GM18951 (cell line): ENCODE results near the gene TLK1.
"Not testable (repeated sequence)": the region's sequence is repeated elsewhere in the genome, so short reads cannot be mapped to it uniquely, and the experiment has no call there.

Experiments
- POLR2A ChIP-seq: IDR thresholded peaks from 4 replicates; pipeline ENCODE4 v1.6.1; 2011; ENCODE audit warnings: mild to moderate bottlenecking; ENCODE audit not compliant: insufficient read length, insufficient read depth; ENCODE audit errors: extremely low read depth
- in situ Hi-C: fragments of 300-500 bp; cut with MboI; formaldehyde crosslinking; loops from one replicate; pipeline ENCODE4 v1.12.0; 2022; ENCODE audit warnings: low sequenced_read_pairs, mixed read lengths, inconsistent platforms; ENCODE audit not compliant: unreplicated experiment

The TLK1 gene

DNA sequence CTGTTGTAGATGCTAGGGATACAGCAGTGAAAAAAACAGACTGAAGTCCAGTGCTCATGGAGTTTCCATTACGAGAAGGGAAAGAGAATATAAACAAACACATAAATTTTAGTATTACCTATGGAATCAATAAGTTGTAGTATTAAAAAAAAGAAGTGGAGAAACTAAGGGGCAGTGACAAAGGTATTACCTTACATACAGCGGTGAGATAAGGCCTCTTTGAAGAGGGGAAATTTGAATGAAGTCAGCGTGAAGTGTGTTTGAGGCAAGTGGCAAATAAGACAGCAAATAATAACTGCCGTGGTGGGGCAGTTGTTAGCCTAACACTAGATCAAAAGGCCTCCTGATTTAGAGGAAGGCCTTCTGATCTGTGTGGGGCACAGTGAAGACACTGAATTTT lies 57.9 kb downstream of the TLK1 start:
- no peak for TF ChIP-seq POLR2A
- in situ Hi-C loops, result no loop called here

DNA sequence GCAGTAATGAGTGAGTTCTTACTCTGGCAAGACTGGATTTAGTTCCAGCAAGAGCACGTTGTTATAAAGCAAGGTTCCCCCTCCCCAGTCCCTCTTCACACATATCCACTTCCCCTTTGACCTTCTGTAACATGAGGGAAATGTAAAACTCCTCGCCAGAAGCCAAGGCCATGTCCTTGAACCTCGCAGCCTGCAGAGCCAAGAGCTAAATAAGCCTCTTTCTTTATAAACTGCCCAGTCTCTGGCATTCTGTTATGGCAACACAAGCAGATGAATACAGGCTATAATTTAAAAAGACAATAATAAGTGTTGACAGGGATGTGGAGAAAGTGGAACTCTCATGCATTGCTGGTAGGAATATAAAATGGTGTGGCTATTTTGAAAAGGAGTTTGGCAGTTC lies 60.3 kb downstream of the TLK1 start:
- in situ Hi-C loops, result no loop called here
- TF ChIP-seq POLR2A, result no peak

DNA sequence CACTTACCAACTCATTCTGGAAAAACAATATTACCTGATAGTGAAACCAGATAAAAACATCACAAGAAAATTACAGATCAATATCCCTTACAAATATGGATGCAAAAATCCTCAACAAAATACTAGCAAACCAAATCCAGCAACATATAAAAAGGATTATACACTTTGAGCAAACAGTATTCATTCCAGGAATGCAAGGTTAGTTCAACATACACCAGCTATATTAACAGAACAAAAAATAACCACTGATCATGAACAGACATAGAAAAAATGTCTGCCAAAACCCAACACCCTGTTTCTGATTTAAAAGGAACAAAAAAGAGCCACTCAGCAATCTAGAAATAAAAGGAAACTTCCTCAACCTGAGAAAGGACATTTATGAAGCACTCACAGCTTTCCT lies 62.1 kb downstream of the TLK1 start:
- in situ Hi-C loops, result no loop called here
- TF ChIP-seq POLR2A, result no peak

DNA sequence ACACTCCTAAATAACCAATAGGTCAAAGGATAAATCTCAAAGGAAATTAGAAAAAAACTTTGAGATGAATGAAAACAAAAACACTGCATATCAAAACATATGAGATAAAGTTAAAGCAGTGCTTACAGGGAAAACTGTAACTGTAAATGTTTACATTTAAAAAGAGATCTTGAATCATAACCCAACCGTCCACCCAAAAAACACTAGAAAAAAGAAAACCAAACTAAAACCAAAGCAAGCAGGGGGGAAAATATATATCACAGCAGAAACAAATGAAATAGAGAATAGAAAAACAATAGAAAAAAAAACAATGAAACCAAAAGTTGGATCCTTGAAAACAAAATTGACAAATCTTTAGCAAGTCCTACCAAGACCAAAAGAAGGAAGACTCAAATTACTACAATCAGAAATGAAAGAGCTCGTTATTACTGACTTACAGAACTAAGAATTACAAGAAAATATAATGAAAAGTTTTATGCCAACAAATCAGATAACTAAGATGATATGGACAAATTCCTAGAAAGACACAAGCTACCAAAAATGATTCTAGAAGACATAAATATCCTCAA lies 65.6 kb downstream of the TLK1 start:
- in situ Hi-C loops, result no loop called here
- TF ChIP-seq POLR2A, result no peak

DNA sequence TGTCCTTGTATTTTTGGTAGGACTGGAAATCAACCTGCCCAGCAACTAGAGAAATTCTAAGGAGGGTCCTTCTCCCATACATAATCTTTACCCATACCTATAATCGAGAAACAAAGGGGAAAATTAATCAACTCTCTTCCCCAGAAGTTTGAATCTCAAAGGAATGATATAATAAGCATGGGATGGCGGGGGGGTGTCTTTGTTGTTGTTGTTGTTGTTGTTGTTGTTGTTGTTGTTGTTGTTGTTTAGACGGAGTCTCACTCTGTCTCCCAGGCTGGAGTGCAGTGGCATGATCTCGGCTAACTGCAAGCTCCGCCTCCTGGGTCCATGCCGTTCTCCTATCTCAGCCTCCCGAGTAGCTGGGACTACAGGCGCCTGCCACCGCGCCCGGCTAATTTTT lies 69.2 kb downstream of the TLK1 start:
- in situ Hi-C loops, result not testable (repeated sequence)

DNA sequence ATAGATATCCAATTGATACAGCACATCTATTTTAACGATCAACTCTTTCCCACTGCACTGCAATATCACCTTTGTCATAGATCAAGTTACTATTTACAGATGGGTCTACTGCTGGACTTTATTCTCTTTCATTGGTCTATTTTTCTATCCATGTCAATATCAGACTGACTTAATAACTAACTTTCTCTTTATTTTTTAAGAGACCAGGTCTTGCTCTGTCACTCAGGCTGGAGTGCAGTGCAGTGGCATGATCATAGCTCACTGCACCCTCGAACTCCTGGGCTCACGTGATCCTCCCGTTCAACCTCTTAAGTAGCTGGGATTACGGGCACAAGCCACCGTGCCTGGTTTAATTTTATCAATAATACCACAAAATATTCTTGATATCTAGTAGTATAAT lies 71.2 kb downstream of the TLK1 start:
- no peak for TF ChIP-seq POLR2A
- in situ Hi-C loops, result no loop called here

DNA sequence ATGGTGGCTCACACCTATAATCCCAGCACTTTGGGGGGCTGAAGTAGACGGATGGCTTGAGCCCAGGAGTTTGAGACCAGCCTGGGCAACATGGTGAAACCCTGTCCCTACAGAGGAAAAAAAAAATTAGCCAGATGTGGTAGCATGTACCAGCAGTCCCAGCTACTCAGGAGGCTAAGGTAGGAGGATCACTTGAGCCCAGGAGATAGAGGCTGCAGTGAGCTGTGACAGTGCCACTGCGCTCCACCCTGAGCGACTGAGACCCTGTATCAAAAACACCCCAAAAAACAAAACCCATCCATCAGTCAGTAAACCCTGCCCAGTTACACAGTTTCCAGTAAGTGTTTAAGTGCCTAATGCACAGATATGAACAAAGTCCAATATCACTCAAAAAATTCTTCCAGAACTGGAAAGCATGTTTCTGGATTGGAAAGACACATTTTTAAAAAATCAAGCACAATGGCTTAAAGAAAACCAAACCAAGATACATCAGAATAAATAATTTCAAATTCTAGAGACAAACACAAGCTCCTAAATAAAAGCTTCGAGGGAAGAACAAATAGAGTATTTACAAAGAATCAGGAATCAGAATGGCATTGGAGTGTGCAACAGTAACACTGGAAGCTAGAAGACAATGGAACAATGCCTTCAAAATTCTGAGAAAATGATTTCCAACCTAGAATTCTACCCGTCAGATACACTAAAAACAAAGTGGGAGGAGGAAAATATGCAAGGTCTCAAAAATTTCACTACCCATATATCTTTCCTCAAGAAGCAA lies 72.4 kb downstream of the TLK1 start:
- in situ Hi-C loops, result no loop called here
- no peak for TF ChIP-seq POLR2A

DNA sequence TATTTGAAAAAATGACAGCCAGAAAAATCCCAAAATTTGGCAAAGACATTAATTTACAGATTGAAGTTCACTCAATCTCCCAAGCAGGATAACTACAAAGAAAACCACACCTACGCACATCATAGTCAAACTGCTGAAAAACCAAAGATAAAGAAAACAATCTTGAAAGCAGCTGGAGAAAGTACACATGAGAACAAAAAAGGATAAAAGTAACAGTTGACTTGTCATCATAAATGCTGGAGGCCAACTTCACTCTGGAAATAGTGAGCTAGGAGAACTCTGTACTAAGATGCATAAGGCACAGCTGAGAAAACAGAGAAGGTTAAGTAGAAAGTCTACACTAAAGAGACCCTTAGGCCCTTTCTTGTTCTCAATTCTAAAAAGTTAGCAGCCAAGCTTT lies 73.1 kb downstream of the TLK1 start:
- in situ Hi-C loops, result no loop called here
- TF ChIP-seq POLR2A, result no peak

DNA sequence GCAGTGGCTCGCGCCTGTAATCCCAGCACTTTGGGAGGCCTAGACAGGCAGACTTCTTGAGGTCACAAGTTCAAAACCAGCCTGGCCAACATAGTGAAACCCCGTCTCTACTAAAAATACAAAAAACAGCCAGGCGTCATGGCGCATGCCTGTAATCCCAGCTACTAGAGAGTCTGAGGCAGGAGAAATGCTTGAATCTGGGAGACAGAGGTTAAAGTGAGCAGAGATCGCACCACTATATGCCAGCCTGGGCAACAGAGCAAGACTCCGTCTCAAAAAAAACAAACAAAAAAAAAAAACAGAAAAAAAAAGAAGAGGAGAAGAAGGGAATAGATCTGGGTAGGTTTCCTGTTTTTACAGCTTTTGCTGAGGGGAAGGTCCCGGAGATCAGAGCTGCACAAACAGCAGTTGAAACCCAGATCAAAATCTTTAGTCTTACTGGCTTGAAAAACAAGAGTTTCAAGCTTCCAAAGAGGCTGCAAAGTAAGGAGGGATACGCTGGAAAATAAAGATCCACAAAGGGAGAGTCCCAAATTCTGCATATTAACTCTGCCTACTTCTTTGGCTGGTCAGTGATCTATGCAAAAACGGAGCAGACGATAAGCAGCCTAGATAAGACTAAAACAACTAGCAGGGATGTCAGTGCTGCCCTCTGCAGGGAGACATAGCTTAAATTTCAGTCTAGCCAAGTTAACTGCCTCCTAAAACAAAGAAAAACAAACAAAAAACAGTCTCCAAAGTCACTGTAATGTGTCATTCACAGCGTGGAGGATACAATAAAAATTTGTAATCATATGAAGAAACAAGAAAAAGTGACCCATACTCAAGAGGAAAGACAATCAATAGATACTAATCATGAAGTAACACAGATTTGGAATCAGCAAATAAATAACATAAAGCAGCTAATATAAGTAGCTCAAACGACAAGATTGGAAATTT lies 74.1 kb downstream of the TLK1 start:
- no peak for TF ChIP-seq POLR2A
- in situ Hi-C loops, result no loop called here

DNA sequence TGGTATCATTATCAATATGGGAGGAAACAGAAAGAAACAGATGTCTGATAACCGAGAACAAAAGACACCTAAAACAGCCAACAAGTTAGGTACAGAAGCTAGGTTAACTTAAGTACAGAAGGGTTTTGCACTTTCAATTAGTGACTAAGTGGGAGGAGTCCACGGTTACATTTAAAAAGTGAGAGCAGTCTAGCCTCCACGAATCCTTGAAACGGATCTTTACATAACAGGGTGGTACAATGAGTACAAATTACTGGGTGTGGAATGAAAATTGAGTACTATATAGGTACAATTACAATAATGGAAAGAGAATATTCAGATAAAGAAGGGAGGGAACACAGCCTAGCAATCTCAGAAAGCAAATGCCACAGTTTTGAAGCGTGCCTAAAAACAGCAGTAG lies 76.6 kb downstream of the TLK1 start:
- in situ Hi-C loops, result no loop called here
- no peak for TF ChIP-seq POLR2A

DNA sequence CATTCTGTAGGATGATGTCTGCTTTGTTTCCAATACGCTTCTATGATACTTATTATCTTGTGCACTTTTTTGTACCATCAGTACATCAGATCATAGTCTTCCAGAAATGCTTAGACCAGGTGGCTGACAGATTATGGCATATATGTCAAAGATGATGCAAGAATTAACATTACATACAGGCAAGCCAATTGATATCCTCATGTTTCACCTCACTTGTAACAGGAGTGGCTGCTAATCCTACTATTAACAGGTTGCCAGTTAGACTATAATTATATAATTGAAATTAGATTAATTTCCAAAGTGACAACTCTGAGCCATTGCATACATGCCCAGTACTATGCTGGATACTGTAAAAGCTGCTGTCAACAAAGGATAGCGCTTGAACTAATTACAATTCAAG lies 77.2 kb downstream of the TLK1 start:
- no peak for TF ChIP-seq POLR2A
- in situ Hi-C loops, result no loop called here

DNA sequence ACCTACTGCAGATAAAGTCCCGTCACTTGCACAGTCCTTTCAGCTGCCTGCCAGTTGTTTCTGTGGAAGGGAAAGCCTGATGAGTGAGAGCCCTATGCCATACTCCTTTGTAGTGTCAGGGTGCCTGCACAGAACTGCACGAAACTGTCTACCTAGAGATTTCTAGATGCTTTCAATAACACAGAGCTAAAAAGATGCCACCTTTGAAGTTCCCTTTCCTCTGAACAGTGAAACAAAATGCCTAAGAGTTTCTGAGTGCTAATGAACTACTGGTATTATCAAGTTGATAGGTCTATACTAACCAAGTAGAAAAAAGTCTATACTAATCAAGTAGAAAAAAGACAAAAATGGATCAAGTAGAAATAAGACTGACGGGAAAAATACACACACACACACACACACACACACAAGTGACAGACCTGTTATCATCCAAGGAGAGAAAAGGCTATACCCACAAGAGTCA lies 79.0 kb downstream of the TLK1 start:
- no peak for TF ChIP-seq POLR2A
- in situ Hi-C loops, result no loop called here

DNA sequence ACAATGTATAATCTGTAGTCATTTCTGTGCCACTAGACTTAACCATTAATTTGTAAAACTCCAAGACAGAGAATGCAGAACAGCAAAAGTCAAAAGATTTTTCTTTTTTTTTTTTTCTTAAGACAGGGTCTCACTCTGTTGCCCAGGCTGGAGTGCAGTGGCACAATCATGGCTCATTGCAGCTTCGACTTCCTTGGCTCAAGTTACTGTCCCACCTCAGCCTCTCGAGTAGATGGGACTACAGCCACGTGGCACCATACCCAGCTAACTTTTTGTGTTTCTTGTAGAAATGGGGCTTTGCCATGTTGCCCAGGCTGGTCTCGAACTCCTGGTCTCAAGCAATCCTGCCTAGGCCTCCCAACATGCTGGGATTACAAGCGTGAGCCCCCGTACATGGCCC lies 80.1 kb downstream of the TLK1 start:
- in situ Hi-C loops, result no loop called here
- TF ChIP-seq POLR2A, result no peak

DNA sequence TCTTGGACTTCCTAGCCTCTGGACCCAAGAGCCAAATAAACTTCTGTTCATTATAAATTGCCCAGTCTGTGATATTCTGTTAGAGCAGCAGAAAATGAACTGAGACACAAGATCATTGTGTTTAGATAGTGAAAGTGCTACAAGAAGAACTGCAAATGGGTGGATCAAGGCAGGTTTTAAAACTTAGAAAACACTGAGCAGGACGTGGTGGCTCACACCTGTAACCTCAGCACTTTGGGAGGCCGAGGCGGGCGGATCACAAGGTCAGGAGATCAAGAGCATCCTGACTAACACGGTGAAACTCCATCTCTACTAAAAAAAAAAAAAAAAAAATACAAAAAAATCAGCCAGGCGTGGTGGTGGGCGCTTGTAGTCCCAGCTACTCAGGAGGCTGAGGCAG lies 84.3 kb downstream of the TLK1 start:
- in situ Hi-C loops, result not testable (repeated sequence)
